Measurements from ENCODE around the gene THOC5.
"Not testable (repeated sequence)": the region's sequence is repeated elsewhere in the genome, so short reads cannot be mapped to it uniquely, and the experiment has no call there.

DNA sequence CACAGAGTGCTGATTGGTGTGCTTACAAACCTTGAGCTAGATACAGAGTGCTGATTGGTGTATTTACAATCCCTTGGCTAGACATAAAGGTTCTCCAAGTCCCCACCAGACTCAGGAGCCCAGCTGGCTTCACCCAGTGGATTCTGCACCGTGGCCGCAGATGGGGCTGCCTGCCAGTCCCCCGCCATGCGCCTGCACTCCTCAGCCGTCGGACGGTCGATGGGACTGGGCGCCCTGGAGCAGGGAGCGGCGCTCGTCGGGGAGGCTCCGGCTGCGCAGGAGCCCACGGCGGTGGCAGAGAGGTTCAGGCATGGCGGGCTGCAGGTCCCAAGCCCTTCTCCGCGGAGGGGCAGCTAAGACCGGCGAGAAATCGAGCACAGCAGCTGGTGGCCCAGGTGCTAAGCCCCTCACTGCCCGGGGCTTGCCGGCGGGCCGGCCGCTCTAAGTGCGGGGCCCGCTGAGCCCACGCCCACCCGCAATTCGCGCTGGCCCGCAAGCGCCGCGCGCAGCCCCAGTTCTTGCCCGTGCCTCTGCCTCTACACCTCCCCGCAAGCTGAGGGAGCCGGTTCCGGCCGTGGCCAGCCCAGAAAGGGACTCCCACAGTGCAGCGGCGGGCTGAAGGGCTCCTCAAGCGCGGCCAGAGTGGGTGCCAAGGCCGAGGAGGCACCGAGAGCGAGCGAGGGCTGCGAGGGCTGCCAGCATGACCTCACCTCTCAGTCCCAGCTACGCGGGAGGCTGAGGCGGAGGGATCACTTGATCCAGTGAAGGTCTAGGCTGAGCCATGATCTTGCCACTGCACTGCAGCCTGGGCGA lies 44.5 kb upstream of the THOC5 start:
- not testable (repeated sequence) for TF ChIP-seq POLR2A (IDR thresholded peaks at IDR 0.05)
- TF ChIP-seq, protein P1, sequence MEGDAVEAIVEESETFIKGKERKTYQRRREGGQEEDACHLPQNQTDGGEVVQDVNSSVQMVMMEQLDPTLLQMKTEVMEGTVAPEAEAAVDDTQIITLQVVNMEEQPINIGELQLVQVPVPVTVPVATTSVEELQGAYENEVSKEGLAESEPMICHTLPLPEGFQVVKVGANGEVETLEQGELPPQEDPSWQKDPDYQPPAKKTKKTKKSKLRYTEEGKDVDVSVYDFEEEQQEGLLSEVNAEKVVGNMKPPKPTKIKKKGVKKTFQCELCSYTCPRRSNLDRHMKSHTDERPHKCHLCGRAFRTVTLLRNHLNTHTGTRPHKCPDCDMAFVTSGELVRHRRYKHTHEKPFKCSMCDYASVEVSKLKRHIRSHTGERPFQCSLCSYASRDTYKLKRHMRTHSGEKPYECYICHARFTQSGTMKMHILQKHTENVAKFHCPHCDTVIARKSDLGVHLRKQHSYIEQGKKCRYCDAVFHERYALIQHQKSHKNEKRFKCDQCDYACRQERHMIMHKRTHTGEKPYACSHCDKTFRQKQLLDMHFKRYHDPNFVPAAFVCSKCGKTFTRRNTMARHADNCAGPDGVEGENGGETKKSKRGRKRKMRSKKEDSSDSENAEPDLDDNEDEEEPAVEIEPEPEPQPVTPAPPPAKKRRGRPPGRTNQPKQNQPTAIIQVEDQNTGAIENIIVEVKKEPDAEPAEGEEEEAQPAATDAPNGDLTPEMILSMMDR (IDR thresholded peaks at IDR 0.05), result not testable (repeated sequence)
